ENCODE results near the gene MAMDC4. TPM values are rescaled to one million over a fixed set of nuclear protein-coding genes. Genes with fewer than 3 reads are reported as not detected.
"Not testable (repeated sequence)": the region's sequence is repeated elsewhere in the genome, so short reads cannot be mapped to it uniquely, and the experiment has no call there.

The MAMDC4 gene
- total and polyA plus RNA-seq, 2 experiments from 2014 or later: 1.7 to 6.8 TPM

DNA sequence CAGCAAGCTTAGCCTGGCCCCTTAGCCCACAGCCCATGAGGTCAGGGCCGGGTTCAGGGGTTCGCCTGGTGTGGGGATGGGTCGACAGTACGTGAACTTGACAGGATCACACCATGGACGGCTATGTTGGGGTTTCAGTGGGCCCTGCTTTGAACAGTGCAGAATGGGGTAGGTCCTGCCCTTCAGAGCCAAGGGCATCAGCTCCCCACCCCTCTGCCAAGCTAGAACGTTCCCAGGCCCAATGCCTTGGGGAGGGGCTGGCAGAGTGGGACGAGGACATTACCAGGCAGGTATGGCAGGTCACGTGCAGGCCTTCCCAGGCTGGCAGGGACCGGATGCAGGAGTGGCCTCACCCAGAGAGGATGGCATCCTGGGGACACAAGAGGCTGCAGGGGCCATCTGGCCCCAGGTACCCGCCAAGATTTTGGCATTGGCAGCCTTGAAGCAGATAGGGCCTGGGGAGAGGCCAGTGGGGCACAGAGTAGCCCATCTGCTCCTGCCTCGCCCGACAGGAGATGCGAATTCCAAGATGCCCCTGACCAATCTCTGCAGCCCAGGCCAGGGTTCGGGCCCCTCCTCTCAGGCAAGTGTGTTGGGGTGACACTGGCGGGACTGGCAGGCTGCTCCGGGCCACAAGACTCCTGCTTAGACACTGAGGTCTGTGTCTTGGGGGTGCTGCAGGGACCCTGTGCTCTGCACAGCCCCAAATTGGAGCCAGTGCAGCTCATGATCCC, 10.3 kb upstream of the MAMDC4 start:
- Mint-ChIP-seq H3K27me3 (ENCODE audit: insufficient read depth, low read depth, poor library complexity) (peaks cover 43% of the 10 kb centered on the region), H3K36me3 (ENCODE audit: low read depth) (peaks cover 12% of the 10 kb centered on the region), H3K4me1 (peaks cover 26% of the 10 kb centered on the region), H3K4me3 (peak overlapping the region; percentile 45; the same call in 2 of the 3 replicates)
- H4K20me1 ChIP-seq (replicated peaks; ENCODE audit: insufficient read depth); H3K79me2 ChIP-seq (replicated peaks; ENCODE audit: insufficient read depth); H3K9me2 ChIP-seq (ENCODE audit: insufficient read depth); H3F3A ChIP-seq (replicated peaks; ENCODE audit: low read depth); H3K36me3 ChIP-seq (ENCODE audit: insufficient read depth); H3K9me3 Mint-ChIP-seq; H3K27ac ChIP-seq (ENCODE audit: low read depth); DNase-seq (ENCODE audit: low spot score); H3K27ac Mint-ChIP-seq; H2AFZ ChIP-seq: not testable (repeated sequence)
- Histone ChIP-seq H3K4me2 (peak overlapping the region; percentile 73; the same call in 1 of the 2 replicates), H3K27me3 (ENCODE audit: insufficient read depth) (peaks cover 13% of the 10 kb centered on the region), H3K4me1 (ENCODE audit: insufficient read depth) (peaks cover 15% of the 10 kb centered on the region; the same call in 1 of the 2 replicates), H3K4me3 (peak overlapping the region; percentile 46; the same call in 1 of the 2 replicates)
- TF ChIP-seq POLR2AphosphoS5 (IDR thresholded peaks at IDR 0.05; ENCODE audit: low read depth): peak; percentile 29
- ATAC-seq: peak; percentile 1

DNA sequence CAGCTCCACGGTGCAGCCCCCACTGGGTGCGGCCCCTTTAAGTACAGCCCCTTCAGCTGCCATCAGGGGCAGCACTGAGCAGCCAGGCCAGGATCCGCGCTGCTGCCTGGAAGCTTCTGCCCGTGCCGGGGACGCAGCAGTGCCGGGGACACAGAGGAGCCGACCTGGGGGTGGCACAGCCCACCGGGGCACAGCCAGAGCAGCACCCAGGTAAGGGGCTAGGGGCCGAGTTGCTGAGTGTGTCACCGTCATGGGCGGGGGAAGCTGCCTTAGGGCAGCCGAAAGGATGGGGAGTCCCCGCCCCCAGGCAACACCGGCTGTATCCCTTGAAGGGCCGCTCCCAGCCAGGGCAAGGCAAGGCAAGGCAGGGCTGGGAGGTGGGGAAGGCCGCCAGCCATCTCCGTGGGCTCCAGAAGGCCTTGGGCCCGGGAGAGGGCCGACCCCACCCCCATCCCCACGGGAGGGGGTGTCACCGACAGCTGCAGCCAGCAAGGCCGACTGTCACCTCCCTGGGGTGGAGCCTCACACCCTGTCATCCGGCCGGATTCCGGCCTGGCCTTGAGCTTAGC, 9.7 kb upstream of the MAMDC4 start, which contains the start of gene AJM1:
Gene AJM1 (plus strand): TSS at position 99 of the 569 bp plus-strand sequence. CDS start 1,937 bp downstream, outside the sequence.
- peak; percentile 87 for DNase-seq (ENCODE audit: low spot score)
- Mint-ChIP-seq H3K27me3 (ENCODE audit: insufficient read depth, low read depth, poor library complexity) (peaks cover 48% of the 10 kb centered on the region), H3K4me3 (peak within 1 kb of the TSS; percentile 45; the same call in 2 of the 3 replicates), H3K4me1 (peaks cover 26% of the 10 kb centered on the region), H3K36me3 (ENCODE audit: low read depth) (peaks cover 12% of the 10 kb centered on the region), H3K27ac (0 out of 2 replicates have a peak within 1 kb of the TSS, but pooled peaks have one; percentile 65)
- not testable (repeated sequence) for H4K20me1 ChIP-seq (replicated peaks; ENCODE audit: insufficient read depth); H3K27ac ChIP-seq (ENCODE audit: low read depth); H2AFZ ChIP-seq; H3K36me3 ChIP-seq (ENCODE audit: insufficient read depth); H3F3A ChIP-seq (replicated peaks; ENCODE audit: low read depth); H3K9me3 Mint-ChIP-seq; H3K9me2 ChIP-seq (ENCODE audit: insufficient read depth); H3K79me2 ChIP-seq (replicated peaks; ENCODE audit: insufficient read depth)
- Histone ChIP-seq H3K4me3 (peak within 1 kb of the TSS; percentile 46; the same call in 1 of the 2 replicates), H3K4me1 (ENCODE audit: insufficient read depth) (peaks cover 15% of the 10 kb centered on the region; the same call in 1 of the 2 replicates), H3K27me3 (ENCODE audit: insufficient read depth) (peaks cover 13% of the 10 kb centered on the region), H3K4me2 (peak within 1 kb of the TSS; percentile 73)
- ATAC-seq: peak; percentile 57
- TF ChIP-seq, protein P1, sequence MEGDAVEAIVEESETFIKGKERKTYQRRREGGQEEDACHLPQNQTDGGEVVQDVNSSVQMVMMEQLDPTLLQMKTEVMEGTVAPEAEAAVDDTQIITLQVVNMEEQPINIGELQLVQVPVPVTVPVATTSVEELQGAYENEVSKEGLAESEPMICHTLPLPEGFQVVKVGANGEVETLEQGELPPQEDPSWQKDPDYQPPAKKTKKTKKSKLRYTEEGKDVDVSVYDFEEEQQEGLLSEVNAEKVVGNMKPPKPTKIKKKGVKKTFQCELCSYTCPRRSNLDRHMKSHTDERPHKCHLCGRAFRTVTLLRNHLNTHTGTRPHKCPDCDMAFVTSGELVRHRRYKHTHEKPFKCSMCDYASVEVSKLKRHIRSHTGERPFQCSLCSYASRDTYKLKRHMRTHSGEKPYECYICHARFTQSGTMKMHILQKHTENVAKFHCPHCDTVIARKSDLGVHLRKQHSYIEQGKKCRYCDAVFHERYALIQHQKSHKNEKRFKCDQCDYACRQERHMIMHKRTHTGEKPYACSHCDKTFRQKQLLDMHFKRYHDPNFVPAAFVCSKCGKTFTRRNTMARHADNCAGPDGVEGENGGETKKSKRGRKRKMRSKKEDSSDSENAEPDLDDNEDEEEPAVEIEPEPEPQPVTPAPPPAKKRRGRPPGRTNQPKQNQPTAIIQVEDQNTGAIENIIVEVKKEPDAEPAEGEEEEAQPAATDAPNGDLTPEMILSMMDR (conservative IDR thresholded peaks at IDR 0.05; ENCODE audit: low read depth in 2 of 2): peak; percentile 63 to 77

- not testable (repeated sequence) for H2AFZ ChIP-seq; H3K79me2 ChIP-seq (replicated peaks; ENCODE audit: insufficient read depth); H3K27ac ChIP-seq (ENCODE audit: low read depth); ATAC-seq; DNase-seq (ENCODE audit: low spot score); H3K27ac Mint-ChIP-seq; H3K4me2 ChIP-seq; H4K20me1 ChIP-seq (replicated peaks; ENCODE audit: insufficient read depth); H3F3A ChIP-seq (replicated peaks; ENCODE audit: low read depth); H3K9me2 ChIP-seq (ENCODE audit: insufficient read depth); H3K36me3 ChIP-seq (ENCODE audit: insufficient read depth); H3K9me3 Mint-ChIP-seq
- Histone ChIP-seq H3K4me1 (ENCODE audit: insufficient read depth) (peaks cover 15% of the 10 kb centered on the region; the same call in 1 of the 2 replicates), H3K27me3 (ENCODE audit: insufficient read depth) (peaks cover 13% of the 10 kb centered on the region), H3K4me3 (peak overlapping the region; percentile 46; the same call in 1 of the 2 replicates)
- Mint-ChIP-seq H3K4me1 (peaks cover 26% of the 10 kb centered on the region), H3K36me3 (ENCODE audit: low read depth) (peaks cover 11% of the 10 kb centered on the region), H3K4me3 (peak overlapping the region; percentile 54), H3K27me3 (ENCODE audit: insufficient read depth, low read depth, poor library complexity) (peaks cover 52% of the 10 kb centered on the region)
These were observed 8.9 kb upstream of the MAMDC4 start for GRCh38 chr9:136843159-136843800.

Measured in GM23338 (cell line).